Measurements from ENCODE around the gene CACNA1C. TPM values are rescaled to one million over a fixed set of nuclear protein-coding genes. Genes with fewer than 3 reads are reported as not detected.
A peak's percentile ranks its signal among the peaks of the same experiment; 100 is the strongest.
"Not testable (repeated sequence)": the region's sequence is repeated elsewhere in the genome, so short reads cannot be mapped to it uniquely, and the experiment has no call there.

The CACNA1C gene
- total RNA-seq, 3 donors from 2014 or later: 2.6 to 11.8 (median 9.5) TPM

- no peaks in the 10 kb centered on the region for H3K36me3 ChIP-seq
- no peaks in the 10 kb centered on the region for H3K4me1 ChIP-seq
- intact Hi-C loops (cut with DNase I; ENCODE audit: low total_unique reads): no loop called here
- H3K4me3 ChIP-seq: no peak overlapping the region
- DNase-seq (ENCODE audit: low spot score in 2 of 2): no peak
- H3K27ac ChIP-seq: no peak overlapping the region
- H3K9me3 ChIP-seq: no peaks in the 10 kb centered on the region
- H3K27me3 ChIP-seq: no peaks in the 10 kb centered on the region
- TF ChIP-seq POLR2A (IDR thresholded peaks at IDR 0.05) (no peak), POLR2AphosphoS5 (IDR thresholded peaks at IDR 0.05) (no peak), CTCF (IDR thresholded peaks at IDR 0.05) (no peak)
Measured at GRCh38 chr12:2681450-2682205, 628.8 kb downstream of the CACNA1C start.

- no peak overlapping the region for H3K27ac ChIP-seq
Measured at GRCh38 chr12:2682296-2683251, 629.8 kb downstream of the CACNA1C start.

DNA sequence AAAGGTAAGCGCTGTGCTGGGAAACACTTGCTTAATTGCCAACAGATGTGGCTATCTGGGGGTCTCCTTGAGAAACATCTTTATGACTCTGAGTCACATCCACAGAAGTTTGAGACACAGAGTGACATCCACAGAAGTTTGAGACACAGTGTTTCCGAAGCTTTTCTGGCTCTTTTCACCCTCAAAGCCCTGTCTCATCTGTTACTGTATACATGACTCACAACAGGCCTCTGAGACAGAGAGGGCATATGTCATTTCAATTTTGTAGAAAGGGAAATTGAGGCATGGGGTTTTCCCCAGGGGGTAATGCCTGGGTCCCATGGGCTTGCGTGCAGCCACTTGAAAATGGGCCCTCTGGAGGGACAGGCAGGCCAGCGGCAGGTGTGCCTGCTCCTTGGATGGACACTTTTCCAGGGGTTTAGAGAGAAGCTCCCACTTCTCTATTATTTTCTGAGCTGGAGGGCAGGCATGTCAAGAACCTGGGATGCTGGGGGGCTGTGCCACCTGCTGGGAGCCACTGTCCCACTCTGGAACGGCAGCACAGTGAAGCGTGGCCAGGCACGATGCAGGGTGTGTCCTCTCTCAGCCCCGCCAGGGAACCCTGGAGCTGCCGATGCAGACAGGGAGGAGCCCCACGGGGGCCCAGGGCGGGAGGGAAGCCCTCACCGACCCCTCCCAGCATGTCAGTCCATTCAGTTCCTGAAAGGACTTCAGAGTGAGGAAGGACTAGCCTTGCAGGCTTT is 630.7 kb downstream of the CACNA1C start:
- no peak overlapping the region for H3K27ac ChIP-seq
- intact Hi-C loops (cut with DNase I; ENCODE audit: low total_unique reads): no loop called here
- H3K9me3 ChIP-seq: no peaks in the 10 kb centered on the region
- H3K36me3 ChIP-seq: no peaks in the 10 kb centered on the region
- no peak for DNase-seq (ENCODE audit: low spot score in 2 of 2)
- H3K4me1 ChIP-seq: no peaks in the 10 kb centered on the region
- no peak overlapping the region for H3K4me3 ChIP-seq
- no peaks in the 10 kb centered on the region for H3K27me3 ChIP-seq
- TF ChIP-seq POLR2AphosphoS5 (IDR thresholded peaks at IDR 0.05): no peak
- no peak for TF ChIP-seq POLR2A (IDR thresholded peaks at IDR 0.05)
- TF ChIP-seq CTCF (IDR thresholded peaks at IDR 0.05): no peak

More at GRCh38 chr12:2682296-2683251, 629.8 kb downstream of the CACNA1C start:
- DNase-seq (ENCODE audit: low spot score in 2 of 2): no peak
- Histone ChIP-seq H3K27me3 (no peaks in the 10 kb centered on the region), H3K4me1 (no peaks in the 10 kb centered on the region), H3K4me3 (no peak overlapping the region), H3K36me3 (no peaks in the 10 kb centered on the region), H3K9me3 (no peaks in the 10 kb centered on the region)
- TF ChIP-seq POLR2AphosphoS5 (IDR thresholded peaks at IDR 0.05) (no peak), CTCF (IDR thresholded peaks at IDR 0.05) (peak in 1 of 3 donors; percentile 15)
- intact Hi-C loops (cut with DNase I; ENCODE audit: low total_unique reads): no loop called here

DNA sequence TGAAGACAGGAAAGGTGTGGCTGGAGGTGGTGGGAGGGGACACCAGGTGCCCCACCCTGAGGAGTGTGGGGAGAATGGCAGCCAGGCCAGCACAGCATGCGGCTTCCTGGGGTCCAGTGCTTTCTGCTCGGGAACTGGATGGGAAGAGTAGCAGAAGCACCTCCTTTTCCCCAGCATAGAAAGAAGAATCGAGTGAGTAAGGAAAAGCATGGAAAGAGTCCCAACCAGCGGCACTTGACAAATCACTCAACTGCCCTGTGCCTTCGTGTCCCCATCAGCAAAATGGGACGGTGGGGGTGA is 631.2 kb downstream of the CACNA1C start:
- intact Hi-C loops (cut with DNase I; ENCODE audit: low total_unique reads): not testable (repeated sequence)

GRCh38 chr12:2685620-2686279 is 633.0 kb downstream of the CACNA1C start:
- H3K27me3 ChIP-seq; H3K4me1 ChIP-seq; intact Hi-C loops (cut with DNase I; ENCODE audit: low total_unique reads); H3K27ac ChIP-seq; H3K9me3 ChIP-seq; H3K36me3 ChIP-seq; H3K4me3 ChIP-seq: not testable (repeated sequence)
- DNase-seq (ENCODE audit: low spot score in 2 of 2): peak; percentile 6 to 30

More for the DNA sequence above, 631.2 kb downstream of the CACNA1C start:
- not testable (repeated sequence) for H3K27ac ChIP-seq, H3K4me1 ChIP-seq, H3K27me3 ChIP-seq, H3K36me3 ChIP-seq, H3K9me3 ChIP-seq, H3K4me3 ChIP-seq
- peak in 1 of 2 donors; percentile 12 for DNase-seq (ENCODE audit: low spot score in 2 of 2)
